Esophagus muscularis mucosa (tissue), 4 donors: ENCODE data around the gene HHLA2. TPM values are rescaled to one million over a fixed set of nuclear protein-coding genes. Genes with fewer than 3 reads are reported as not detected.

ENCODE experiments used
- DNase-seq: peaks from one replicate; pipeline ENCODE4 v3.0.0-alpha.2; 2017; ENCODE audit errors: extremely low spot score
- H3K27ac ChIP-seq, 4 donors: fragments of 200-600 bp; sonication (generic); replicated peaks in 1 of 4; 1 replicate in 3 of 4; 2 replicates in 1 of 4; pipeline ENCODE4 v1.5.1; 2016 to 2019; ENCODE audit warnings: mild to moderate bottlenecking in 1 of 4
- H3K27me3 ChIP-seq, 4 donors: fragments of 200-600 bp; sonication (generic); one replicate each; pipeline versions ENCODE4 v1.5.1 to v1.6.0; 2016 to 2019
- H3K36me3 ChIP-seq, 4 donors: fragments of 200-600 bp; sonication (generic); one replicate each; pipeline ENCODE4 v1.5.1; 2016 to 2019
- H3K4me1 ChIP-seq, 4 donors: fragments of 200-600 bp; sonication (generic); one replicate each; pipeline ENCODE4 v1.5.1; 2016 to 2019
- H3K4me3 ChIP-seq, 4 donors: fragments of 200-600 bp; sonication (generic); 1 replicate in 2 of 4; 2 replicates in 2 of 4; pipeline ENCODE4 v1.5.1; 2016 to 2019; ENCODE audit warnings: mild to moderate bottlenecking in 4 of 4, moderate library complexity in 1 of 4
- H3K9me3 ChIP-seq, 4 donors: fragments of 200-600 bp; sonication (generic); 1 replicate in 3 of 4; 2 replicates in 1 of 4; pipeline ENCODE4 v1.5.1; 2016 to 2019
- EP300 ChIP-seq: sonication (generic); formaldehyde crosslinking; IDR thresholded peaks from one replicate; pipeline ENCODE4 v1.6.1; 2017; ENCODE audit warnings: antibody characterized with exemption
- POLR2A ChIP-seq: fragments of 450-650 bp; IDR thresholded peaks from one replicate; pipeline ENCODE4 v1.6.1; 2017; ENCODE audit warnings: antibody characterized with exemption, moderate library complexity, mild to moderate bottlenecking, low read depth
- POLR2AphosphoS5 ChIP-seq, 2 donors: sonication (generic); formaldehyde crosslinking; IDR thresholded peaks; one replicate each; pipeline ENCODE4 v1.6.1; 2017; ENCODE audit warnings: antibody characterized with exemption in 2 of 2
- WGBS: methylation state at CpG from one replicate; pipeline ENCODE4 v1.1.5; 2018; 5-methylcytosine and 5-hydroxymethylcytosine counted together
- intact Hi-C: fragments of 100-400 bp; cut with DNase I; formaldehyde crosslinking; loops from one replicate; pipeline ENCODE4 v1.15.1; 2023
- total RNA-seq, 4 donors: library from RNA; depleted of rRNA; stranded (reverse); fragments of >200 nt; gene quantifications; one replicate each; pipeline versions ENCODE4 v1.1.0 to v1.2.1, GENCODE V29; 2016
- TF ChIP-seq, protein P1 (sequence below), 3 experiments: fragments of 200-600 bp in 2 of 3; fragments of 450-650 bp in 1 of 3; sonication (generic) in 2 of 3; IDR thresholded peaks; one replicate each; pipeline ENCODE4 v1.5.1; 2017 to 2019; ENCODE audit warnings: antibody characterized with exemption in 3 of 3, mild to moderate bottlenecking in 2 of 3, moderate library complexity in 1 of 3

HHLA2 gene
- total RNA-seq, 4 donors from 2014 or later: not detected

DNA sequence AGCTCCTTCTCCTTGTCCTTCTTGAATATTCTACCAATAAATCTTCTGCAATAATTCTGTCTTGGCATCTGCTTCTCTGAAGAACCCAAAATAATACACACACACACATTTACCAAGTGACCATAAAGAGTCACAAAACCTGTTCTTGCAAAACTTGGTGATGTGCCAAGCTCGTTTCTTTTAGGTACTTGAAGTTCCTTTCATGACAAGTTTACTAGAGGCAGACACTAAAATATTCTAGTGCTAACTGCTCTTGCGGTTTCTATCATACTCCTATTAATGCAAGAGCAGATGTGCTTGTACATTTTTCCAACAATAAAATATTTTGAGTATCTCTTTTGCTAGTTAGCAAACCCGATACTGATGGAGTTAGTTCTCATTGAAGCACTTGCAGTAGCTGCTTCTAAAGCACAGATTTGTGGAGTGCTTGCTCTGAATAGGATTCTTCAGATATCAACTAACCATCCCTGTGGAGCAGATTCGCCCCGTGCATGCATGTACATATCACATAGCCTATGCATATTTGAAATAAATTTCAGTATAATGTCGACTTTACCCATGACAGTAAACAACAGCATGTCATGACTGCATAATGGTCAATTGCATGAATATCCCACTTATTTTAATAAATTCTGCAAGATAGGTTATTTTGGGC, 23.2 kb downstream of the HHLA2 start:
- Histone ChIP-seq H3K36me3 (no peaks in the 10 kb centered on the region), H3K27me3 (no peaks in the 10 kb centered on the region), H3K4me1 (no peaks in the 10 kb centered on the region), H3K4me3 (no peak overlapping the region), H3K27ac (no peak overlapping the region), H3K9me3 (no peaks in the 10 kb centered on the region)
- intact Hi-C loops: no loop called here
- no peak for TF ChIP-seq POLR2AphosphoS5 (IDR thresholded peaks at IDR 0.05)
- TF ChIP-seq EP300: no peak
- TF ChIP-seq, protein P1, sequence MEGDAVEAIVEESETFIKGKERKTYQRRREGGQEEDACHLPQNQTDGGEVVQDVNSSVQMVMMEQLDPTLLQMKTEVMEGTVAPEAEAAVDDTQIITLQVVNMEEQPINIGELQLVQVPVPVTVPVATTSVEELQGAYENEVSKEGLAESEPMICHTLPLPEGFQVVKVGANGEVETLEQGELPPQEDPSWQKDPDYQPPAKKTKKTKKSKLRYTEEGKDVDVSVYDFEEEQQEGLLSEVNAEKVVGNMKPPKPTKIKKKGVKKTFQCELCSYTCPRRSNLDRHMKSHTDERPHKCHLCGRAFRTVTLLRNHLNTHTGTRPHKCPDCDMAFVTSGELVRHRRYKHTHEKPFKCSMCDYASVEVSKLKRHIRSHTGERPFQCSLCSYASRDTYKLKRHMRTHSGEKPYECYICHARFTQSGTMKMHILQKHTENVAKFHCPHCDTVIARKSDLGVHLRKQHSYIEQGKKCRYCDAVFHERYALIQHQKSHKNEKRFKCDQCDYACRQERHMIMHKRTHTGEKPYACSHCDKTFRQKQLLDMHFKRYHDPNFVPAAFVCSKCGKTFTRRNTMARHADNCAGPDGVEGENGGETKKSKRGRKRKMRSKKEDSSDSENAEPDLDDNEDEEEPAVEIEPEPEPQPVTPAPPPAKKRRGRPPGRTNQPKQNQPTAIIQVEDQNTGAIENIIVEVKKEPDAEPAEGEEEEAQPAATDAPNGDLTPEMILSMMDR (IDR thresholded peaks at IDR 0.05): no peak
- TF ChIP-seq POLR2A: no peak
- WGBS: 64% methylated on average over 6 of the region's 6 CpGs
- DNase-seq: no peak

DNA sequence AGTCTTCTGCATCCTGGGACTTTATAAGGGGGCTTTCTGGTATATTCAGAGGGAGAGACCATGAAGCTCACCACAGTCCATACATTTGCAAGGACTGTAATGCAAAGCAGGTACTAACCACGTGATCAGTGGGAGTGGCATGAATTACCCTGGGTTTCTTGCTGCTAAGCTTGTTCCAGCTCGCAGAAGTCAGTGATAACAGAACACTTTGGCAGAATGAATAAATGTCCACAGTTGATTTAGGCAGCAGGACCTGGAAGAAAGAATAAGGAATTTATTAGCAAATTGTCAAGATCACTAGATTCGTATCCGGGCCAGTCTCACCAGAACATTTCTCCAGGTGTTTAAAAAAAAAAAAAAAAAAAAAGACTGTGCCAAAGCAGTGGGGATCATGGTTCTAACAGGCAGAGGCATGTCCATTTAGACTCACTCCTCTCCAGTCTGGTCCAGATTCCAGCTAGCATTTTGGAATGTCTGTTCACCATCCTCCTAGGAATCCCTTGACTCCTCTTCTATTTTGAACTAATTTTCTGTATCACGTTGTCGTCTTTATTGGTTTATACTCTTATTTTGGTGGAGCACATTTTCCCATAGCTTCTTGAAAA, 24.5 kb downstream of the HHLA2 start:
- Histone ChIP-seq H3K4me1 (no peaks in the 10 kb centered on the region), H3K4me3 (no peak overlapping the region), H3K27ac (no peak overlapping the region), H3K9me3 (no peaks in the 10 kb centered on the region), H3K36me3 (no peaks in the 10 kb centered on the region), H3K27me3 (no peaks in the 10 kb centered on the region)
- no peak for DNase-seq
- WGBS: 91% methylated on average over 5 of the region's 6 CpGs
- intact Hi-C loops: no loop called here
- no peak for TF ChIP-seq EP300
- TF ChIP-seq, protein P1 (IDR thresholded peaks at IDR 0.05): no peak
- TF ChIP-seq POLR2AphosphoS5 (IDR thresholded peaks at IDR 0.05): no peak
- TF ChIP-seq POLR2A: no peak

DNA sequence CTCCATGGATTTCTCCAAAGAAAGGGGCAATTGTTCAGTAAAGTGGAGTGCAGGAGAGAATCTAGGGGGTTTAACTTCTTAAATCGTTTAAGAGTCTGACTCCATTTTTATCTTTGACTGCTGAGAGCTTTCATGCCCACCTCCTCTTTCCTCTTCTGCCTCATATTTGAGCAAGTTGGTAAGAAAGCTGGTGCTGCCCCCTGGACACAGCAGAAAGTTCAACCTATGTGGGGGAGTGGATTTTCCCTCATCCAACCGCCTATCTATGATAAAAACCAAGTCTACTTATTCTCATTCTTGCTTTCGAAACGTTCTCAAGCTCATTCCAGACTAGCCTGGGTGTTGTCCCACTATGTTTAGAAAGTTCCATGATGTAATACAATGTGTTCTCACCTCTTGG, 26.0 kb downstream of the HHLA2 start:
- intact Hi-C loops: no loop called here
- 89% methylated on average over 4 of the region's 4 CpGs for WGBS
- no peak for TF ChIP-seq EP300
- no peak for TF ChIP-seq POLR2A
- TF ChIP-seq POLR2AphosphoS5 (IDR thresholded peaks at IDR 0.05): no peak
- TF ChIP-seq, protein P1 (IDR thresholded peaks at IDR 0.05): no peak
- no peaks in the 10 kb centered on the region for H3K9me3 ChIP-seq
- no peaks in the 10 kb centered on the region for H3K4me1 ChIP-seq
- no peaks in the 10 kb centered on the region for H3K27me3 ChIP-seq
- H3K36me3 ChIP-seq: no peaks in the 10 kb centered on the region
- no peak overlapping the region for H3K27ac ChIP-seq
- no peak for DNase-seq
- no peak overlapping the region for H3K4me3 ChIP-seq

DNA sequence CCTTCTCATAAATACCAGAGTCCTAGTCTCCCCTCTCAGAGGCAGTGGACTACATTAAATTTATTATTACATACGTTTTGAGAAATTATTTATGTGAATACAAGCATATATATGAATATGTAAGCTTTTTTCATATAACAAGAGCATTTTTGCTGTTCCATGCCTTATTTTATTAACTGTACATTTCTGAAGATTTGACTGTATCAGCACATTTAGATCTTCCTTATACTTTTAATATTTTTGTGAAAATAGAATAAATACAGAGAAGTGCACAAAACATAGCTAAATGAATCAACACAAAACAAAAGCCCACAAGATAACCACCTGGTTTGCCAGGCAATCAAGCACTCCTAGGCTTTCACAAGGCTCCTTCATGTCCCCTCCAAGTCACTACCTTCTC, 27.8 kb downstream of the HHLA2 start:
- no peaks in the 10 kb centered on the region for H3K27me3 ChIP-seq
- H3K4me3 ChIP-seq: no peak overlapping the region
- no peak overlapping the region for H3K27ac ChIP-seq
- TF ChIP-seq POLR2AphosphoS5 (IDR thresholded peaks at IDR 0.05) (no peak), POLR2A (no peak), EP300 (no peak)
- TF ChIP-seq, protein P1 (IDR thresholded peaks at IDR 0.05): no peak
- intact Hi-C loops: no loop called here
- WGBS: 66% methylated on average over 1 of the region's 1 CpG
- DNase-seq: no peak
- no peaks in the 10 kb centered on the region for H3K9me3 ChIP-seq
- H3K4me1 ChIP-seq: peaks cover 0 to 1% (median under 1%) of the 10 kb centered on the region in 4 donors
- H3K36me3 ChIP-seq: no peaks in the 10 kb centered on the region

DNA sequence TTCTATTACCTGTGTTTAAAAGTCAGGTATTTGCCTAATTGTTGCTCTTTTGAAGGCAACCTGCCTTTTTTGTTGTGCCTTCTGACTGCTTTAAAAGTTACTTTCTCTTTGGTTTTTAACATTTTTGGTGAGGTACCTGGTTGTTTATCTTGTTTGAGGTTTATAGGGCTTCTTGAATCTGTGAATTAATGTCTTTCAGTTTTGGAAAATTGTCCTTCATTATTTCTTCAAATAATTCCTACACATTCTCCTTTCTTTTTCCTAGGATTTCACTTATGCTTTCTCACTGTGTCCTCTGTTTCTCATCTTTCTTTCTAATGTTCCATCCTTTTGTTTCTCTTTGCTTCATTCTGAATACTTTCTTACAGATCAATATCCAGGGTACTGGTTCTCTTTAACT, 30.8 kb downstream of the HHLA2 start:
- Histone ChIP-seq H3K9me3 (no peaks in the 10 kb centered on the region), H3K27me3 (no peaks in the 10 kb centered on the region), H3K36me3 (no peaks in the 10 kb centered on the region), H3K4me3 (no peak overlapping the region), H3K27ac (no peak overlapping the region), H3K4me1 (peaks cover 0 to 3% (median 1%) of the 10 kb centered on the region in 4 donors)
- TF ChIP-seq, protein P1 (IDR thresholded peaks at IDR 0.05): no peak
- TF ChIP-seq POLR2A (no peak), EP300 (no peak), POLR2AphosphoS5 (IDR thresholded peaks at IDR 0.05) (no peak)
- intact Hi-C loops: no loop called here
- DNase-seq: no peak
